Measurements from ENCODE around the gene TESK2. TPM values are rescaled to one million over a fixed set of nuclear protein-coding genes. Genes with fewer than 3 reads are reported as not detected.

TESK2 gene
- total and polyA plus RNA-seq, 2 of the 8 experiments (the other 6 are each of a cell fraction or from before 2014, with no cell fraction given) = 10.8 to 12.6 TPM

DNA sequence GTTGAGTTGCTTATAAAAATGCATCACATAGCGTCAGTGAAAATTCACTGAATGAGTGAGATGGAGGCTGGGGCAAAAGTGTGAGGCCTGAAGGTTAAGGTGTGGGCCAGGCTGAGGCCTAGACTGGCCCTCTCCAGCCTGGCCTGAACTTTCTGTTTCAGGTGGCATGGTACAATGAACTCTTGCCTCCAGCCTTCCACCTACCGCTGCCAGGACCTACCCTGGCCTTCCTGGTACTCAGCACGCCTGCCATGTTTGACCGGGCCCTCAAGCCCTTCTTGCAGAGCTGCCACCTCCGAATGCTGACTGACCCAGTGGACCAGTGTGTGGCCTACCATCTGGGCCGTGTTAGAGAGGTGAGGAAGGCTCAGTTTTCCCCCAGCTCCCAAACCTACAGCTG lies 16.2 kb upstream of the TESK2 start:
- Histone ChIP-seq H2BK12ac (ENCODE audit: low read depth, low read length) (no peak overlapping the region), H3K4me2 (ENCODE audit: insufficient read depth in 1 of 2, low read depth in 2 of 2, low read length in 2 of 2) (no peak overlapping the region), H3K9me3 (ENCODE audit: insufficient read depth in 2 of 2, low read depth in 1 of 2, low read length in 1 of 2) (no peaks in the 10 kb centered on the region), H2BK5ac (ENCODE audit: low read depth, low read length) (no peak overlapping the region), H4K8ac (ENCODE audit: extremely low read depth, insufficient read depth, low read length) (no peak overlapping the region), H4K20me1 (replicated peaks in 1 of 2; ENCODE audit: control insufficient read depth in 1 of 2, insufficient read depth in 2 of 2, low read length in 2 of 2) (peaks cover 10 to 14% of the 10 kb centered on the region in 2 experiments), H2AFZ (ENCODE audit: low read length) (no peak overlapping the region), H3K27ac (ENCODE audit: low read depth, low read length) (no peak overlapping the region), H3K4ac (replicated peaks; ENCODE audit: insufficient read length, low read depth, low read length) (no peak overlapping the region), H3K18ac (ENCODE audit: extremely low read depth, low read length) (no peak overlapping the region), H2BK20ac (ENCODE audit: low read length) (no peak overlapping the region), H3K27me3 (replicated peaks in 1 of 4; ENCODE audit: control insufficient read depth in 3 of 4, extremely low read depth in 1 of 4, insufficient read depth in 3 of 4, low read length in 3 of 4) (no peaks in the 10 kb centered on the region), H3K4me3 (ENCODE audit: extremely low read depth in 1 of 4, insufficient read depth in 2 of 4, low read depth in 3 of 4, low read length in 4 of 4) (no peak overlapping the region), H3K36me3 (ENCODE audit: control insufficient read depth in 2 of 4, insufficient read depth in 4 of 4, low read length in 3 of 4) (peaks cover 13 to 36% (median 27%) of the 10 kb centered on the region in 4 experiments), H4K5ac (ENCODE audit: insufficient read length, low read depth, low read length) (no peak overlapping the region), H3K23ac (ENCODE audit: insufficient read length) (no peak overlapping the region), H3K79me1 (ENCODE audit: low read depth, low read length) (no peaks in the 10 kb centered on the region), H2BK120ac (replicated peaks; ENCODE audit: low read depth, low read length) (no peak overlapping the region), H4K91ac (replicated peaks; ENCODE audit: insufficient read length, low read length) (no peak overlapping the region), H3K56ac (replicated peaks; ENCODE audit: insufficient read length, low read depth, low read length) (no peak overlapping the region), H3K14ac (ENCODE audit: insufficient read length) (no peak overlapping the region), H2BK15ac (ENCODE audit: low read length) (no peak overlapping the region), H2AK5ac (ENCODE audit: low read depth, low read length) (no peak overlapping the region), H3K4me1 (replicated peaks in 1 of 4; ENCODE audit: control insufficient read depth in 3 of 4, insufficient read depth in 4 of 4, low read length in 3 of 4) (no peaks in the 10 kb centered on the region), H3K79me2 (ENCODE audit: control insufficient read depth in 1 of 2, insufficient read depth in 2 of 2, low read length in 2 of 2) (no peaks in the 10 kb centered on the region), H3K9ac (replicated peaks in 1 of 4; ENCODE audit: extremely low read depth in 1 of 4, low read depth in 3 of 4, low read length in 3 of 4) (no peak overlapping the region), H3K23me2 (ENCODE audit: low read depth, low read length) (no peaks in the 10 kb centered on the region; the same call in 1 of the 2 replicates)
- WGBS, 2 experiments (ENCODE audit: extremely low coverage in 1 of 2, insufficient coverage in 1 of 2, insufficient read length in 1 of 2, insufficient replicate concordance in 2 of 2, low coverage in 1 of 2, low lambda C conversion rate in 2 of 2, missing lambda C conversion rate in 1 of 2) = 94% methylated on average over 6 of the region's 6 CpGs; no CpG with 5 or more reads in 1 of the 2 experiments
- TF ChIP-seq POLR2A (IDR thresholded peaks at IDR 0.05; ENCODE audit: control extremely low read depth in 1 of 2, low read depth in 2 of 2, low read length in 2 of 2) = peak; percentile 2 to 44; a peak in 2 of 3 replicates
- TF ChIP-seq RBBP5 (IDR thresholded peaks at IDR 0.05; ENCODE audit: borderline replicate concordance, low read depth, low read length) = no peak
- TF ChIP-seq EGR1 (IDR thresholded peaks at IDR 0.05; ENCODE audit: borderline replicate concordance, low read depth, low read length) = no peak
- no peak for TF ChIP-seq BACH1 (IDR thresholded peaks at IDR 0.05; ENCODE audit: low read length)
- TF ChIP-seq, protein P1, sequence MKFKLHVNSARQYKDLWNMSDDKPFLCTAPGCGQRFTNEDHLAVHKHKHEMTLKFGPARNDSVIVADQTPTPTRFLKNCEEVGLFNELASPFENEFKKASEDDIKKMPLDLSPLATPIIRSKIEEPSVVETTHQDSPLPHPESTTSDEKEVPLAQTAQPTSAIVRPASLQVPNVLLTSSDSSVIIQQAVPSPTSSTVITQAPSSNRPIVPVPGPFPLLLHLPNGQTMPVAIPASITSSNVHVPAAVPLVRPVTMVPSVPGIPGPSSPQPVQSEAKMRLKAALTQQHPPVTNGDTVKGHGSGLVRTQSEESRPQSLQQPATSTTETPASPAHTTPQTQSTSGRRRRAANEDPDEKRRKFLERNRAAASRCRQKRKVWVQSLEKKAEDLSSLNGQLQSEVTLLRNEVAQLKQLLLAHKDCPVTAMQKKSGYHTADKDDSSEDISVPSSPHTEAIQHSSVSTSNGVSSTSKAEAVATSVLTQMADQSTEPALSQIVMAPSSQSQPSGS (IDR thresholded peaks at IDR 0.05; ENCODE audit: low read length) = no peak
- no peak for TF ChIP-seq CBX8 (IDR thresholded peaks at IDR 0.05; ENCODE audit: borderline replicate concordance, low read depth, low read length)
- TF ChIP-seq ZNF274 (IDR thresholded peaks at IDR 0.05; ENCODE audit: borderline replicate concordance, extremely low read depth, low read length) = no peak
- DNase-seq (ENCODE audit: low read depth in 1 of 2, low spot score in 2 of 2) (no peak), FAIRE-seq (no peak)
- CTCF ChIA-PET (ENCODE audit: partially characterized antibody) = interaction anchor here (0.6 to 8.4 kb wide), 5 partner anchors 12 to 466 kb away, joined by 3 to 133 read pairs (median 3); no protein-coding TSS in a partner anchor
- POLR2A ChIA-PET (ENCODE audit: partially characterized antibody) = interaction anchor here (0.6 to 16.2 kb wide), 13 partner anchors 12 to 1076 kb away, joined by 3 to 429 read pairs (median 4); partner anchors contain the start of genes AKR1A1, MUTYH, NASP and PRDX1
